Ascending aorta (tissue), 2 donors: ENCODE measurements around the gene ANKRD28. TPM values are rescaled to one million over a fixed set of nuclear protein-coding genes. Genes with fewer than 3 reads are reported as not detected.

Source experiments
- DNase-seq, 2 donors: peaks; one replicate each; pipeline ENCODE4 v3.0.0-alpha.2; 2019; ENCODE audit warnings: low spot score in 2 of 2
- H3K27ac ChIP-seq, 2 donors: fragments of 200-600 bp; sonication (generic); one replicate each; pipeline ENCODE4 v1.5.1; 2016 to 2017; ENCODE audit warnings: mild to moderate bottlenecking in 1 of 2
- H3K27me3 ChIP-seq: fragments of 200-600 bp; sonication (generic); one replicate; pipeline ENCODE4 v1.5.1; 2017
- H3K36me3 ChIP-seq, 2 donors: fragments of 200-600 bp; sonication (generic); one replicate each; pipeline ENCODE4 v1.5.1; 2016
- H3K4me1 ChIP-seq, 2 donors: fragments of 200-600 bp; sonication (generic); one replicate each; pipeline ENCODE4 v1.5.1; 2016 to 2017; ENCODE audit warnings: mild to moderate bottlenecking in 1 of 2
- H3K4me3 ChIP-seq, 2 donors: fragments of 200-600 bp; sonication (generic); one replicate each; pipeline ENCODE4 v1.5.1; 2016 to 2017; ENCODE audit warnings: mild to moderate bottlenecking in 1 of 2
- H3K9me3 ChIP-seq, 2 donors: fragments of 200-600 bp; sonication (generic); one replicate each; pipeline ENCODE4 v1.5.1; 2016
- CTCF ChIP-seq, 3 experiments: fragments of 200-600 bp in 2 of 3; fragments of 450-650 bp in 1 of 3; sonication (generic) in 2 of 3; IDR thresholded peaks; one replicate each; pipeline ENCODE4 v1.5.1; 2016 to 2019; ENCODE audit warnings: antibody characterized with exemption in 3 of 3, mild to moderate bottlenecking in 1 of 3, moderate library complexity in 1 of 3
- intact Hi-C: fragments of 100-400 bp; cut with DNase I; formaldehyde crosslinking; loops from one replicate; pipeline ENCODE4 v1.15.1; 2023
- total RNA-seq: library from RNA; depleted of rRNA; stranded (reverse); fragments of >200 nt; gene quantifications from one replicate; pipeline ENCODE4 v1.1.0, GENCODE V29; 2016

The ANKRD28 gene
- total RNA-seq, 1 donor from 2014 or later, result 19.7 TPM

- H3K27ac ChIP-seq, result no peak overlapping the region
These were observed 42.0 kb downstream of the ANKRD28 start for GRCh38 chr3:15755780-15756179.

GRCh38 chr3:15755181-15755580, 42.6 kb downstream of the ANKRD28 start:
- DNase-seq, result no peak
- H3K27me3 ChIP-seq, result no peaks in the 10 kb centered on the region
- no peak overlapping the region for H3K4me3 ChIP-seq
- intact Hi-C loops, result no loop called here
- no peak for TF ChIP-seq CTCF (IDR thresholded peaks at IDR 0.05)
- H3K36me3 ChIP-seq, result no peaks in the 10 kb centered on the region
- no peaks in the 10 kb centered on the region for H3K9me3 ChIP-seq
- H3K4me1 ChIP-seq, result no peaks in the 10 kb centered on the region
- no peak overlapping the region for H3K27ac ChIP-seq

More at GRCh38 chr3:15755780-15756179, 42.0 kb downstream of the ANKRD28 start:
- intact Hi-C loops, result no loop called here
- H3K9me3 ChIP-seq, result no peaks in the 10 kb centered on the region
- no peak for DNase-seq
- no peaks in the 10 kb centered on the region for H3K36me3 ChIP-seq
- no peaks in the 10 kb centered on the region for H3K4me1 ChIP-seq
- H3K4me3 ChIP-seq, result no peak overlapping the region
- no peak for TF ChIP-seq CTCF (IDR thresholded peaks at IDR 0.05)
- no peaks in the 10 kb centered on the region for H3K27me3 ChIP-seq

- Histone ChIP-seq H3K27me3 (no peaks in the 10 kb centered on the region), H3K27ac (no peak overlapping the region)
- intact Hi-C loops, result no loop called here
These were observed 43.7 kb downstream of the ANKRD28 start for GRCh38 chr3:15754047-15754446.

GRCh38 chr3:15753056-15753710, 44.6 kb downstream of the ANKRD28 start:
- Histone ChIP-seq H3K27ac (peak overlapping the region in 1 of 2 donors; percentile 33), H3K27me3 (no peaks in the 10 kb centered on the region), H3K4me1 (no peaks in the 10 kb centered on the region), H3K36me3 (peaks cover 0 to 4% of the 10 kb centered on the region in 2 donors), H3K9me3 (no peaks in the 10 kb centered on the region), H3K4me3 (no peak overlapping the region)
- no peak for TF ChIP-seq CTCF (IDR thresholded peaks at IDR 0.05)
- no peak for DNase-seq
- intact Hi-C loops, result no loop called here

More at GRCh38 chr3:15754047-15754446, 43.7 kb downstream of the ANKRD28 start:
- H3K36me3 ChIP-seq, result peaks cover 0 to 4% of the 10 kb centered on the region in 2 donors
- H3K9me3 ChIP-seq, result no peaks in the 10 kb centered on the region
- no peak for DNase-seq
- no peak for TF ChIP-seq CTCF (IDR thresholded peaks at IDR 0.05)
- H3K4me3 ChIP-seq, result no peak overlapping the region
- H3K4me1 ChIP-seq, result no peaks in the 10 kb centered on the region

GRCh38 chr3:15750879-15751278, 46.9 kb downstream of the ANKRD28 start:
- no peaks in the 10 kb centered on the region for H3K4me1 ChIP-seq
- H3K4me3 ChIP-seq, result no peak overlapping the region
- no peaks in the 10 kb centered on the region for H3K27me3 ChIP-seq
- no peak for DNase-seq
- peaks cover 0 to 4% of the 10 kb centered on the region in 2 donors for H3K36me3 ChIP-seq
- intact Hi-C loops, result no loop called here
- TF ChIP-seq CTCF (IDR thresholded peaks at IDR 0.05), result no peak
- H3K9me3 ChIP-seq, result no peaks in the 10 kb centered on the region
- no peak overlapping the region for H3K27ac ChIP-seq
